SK-N-SH (cell line): ENCODE data around the gene LAMC2. TPM values are rescaled to one million over a fixed set of nuclear protein-coding genes. Genes with fewer than 3 reads are reported as not detected.
"Not testable (repeated sequence)": the region's sequence is repeated elsewhere in the genome, so short reads cannot be mapped to it uniquely, and the experiment has no call there.

Source experiments
- CTCF ChIA-PET: fragments of 300-600, 350-600 bp; formaldehyde crosslinking; extraction: SDS; loops from one replicate; lab custom pipeline; 2021; lab: Yijun Ruan, JAX
- POLR2A ChIA-PET: fragments of 350-600 bp; sonication (Branson Sonifier 250); formaldehyde crosslinking; extraction: SDS; loops from one replicate; lab custom pipeline; 2020; ENCODE audit warnings: antibody characterized with exemption, inconsistent platforms; lab: Yijun Ruan, JAX
- DNase-seq: peaks from one replicate; pipeline ENCODE4 v3.0.0; 2012
- H2AFZ ChIP-seq: fragments of 200-600 bp; sonication (generic); 2 replicates; pipeline ENCODE4 v1.8.1; 2016; ENCODE audit warnings: antibody characterized with exemption, mild to moderate bottlenecking, low read depth
- H3F3A ChIP-seq: fragments of 200-600 bp; sonication (generic); replicated peaks from 2 replicates; pipeline ENCODE3; 2016; ENCODE audit warnings: antibody characterized with exemption, mild to moderate bottlenecking; ENCODE audit not compliant: insufficient read depth
- H3K27ac ChIP-seq, 2 experiments: fragments of 200-500 bp in 1 of 2; fragments of 200-600 bp in 1 of 2; sonication (Bioruptor generic) in 1 of 2; sonication (generic), shearing (Covaris generic) in 1 of 2; 2 replicates each; pipeline versions ENCODE4 v1.5.1 to v1.6.1; 2014 to 2016; ENCODE audit warnings: low read depth in 2 of 2, inconsistent platforms in 1 of 2, low read length in 1 of 2, mild to moderate bottlenecking in 1 of 2, mixed read lengths in 1 of 2
- H3K27me3 ChIP-seq: fragments of 200-600 bp; sonication (generic), shearing (Covaris generic); 2 replicates; pipeline ENCODE4 v1.6.1; 2016; ENCODE audit warnings: mixed run types; ENCODE audit not compliant: insufficient read depth
- H3K36me3 ChIP-seq, 2 experiments: fragments of 200-500 bp in 1 of 2; fragments of 200-600 bp in 1 of 2; sonication (Bioruptor generic) in 1 of 2; sonication (generic) in 1 of 2; replicated peaks in 1 of 2; 2 replicates each; pipeline versions ENCODE3 to v1.5.1; 2014 to 2016; ENCODE audit warnings: low read length in 1 of 2, mild to moderate bottlenecking in 1 of 2; ENCODE audit not compliant: insufficient read depth in 2 of 2, control insufficient read depth in 1 of 2
- H3K4me1 ChIP-seq, 2 experiments: fragments of 200-500 bp in 1 of 2; fragments of 200-600 bp in 1 of 2; sonication (Bioruptor generic) in 1 of 2; sonication (generic), shearing (Covaris generic) in 1 of 2; 2 replicates each; pipeline versions ENCODE4 v1.5.1 to v1.6.1; 2014 to 2016; ENCODE audit warnings: low read depth in 1 of 2, low read length in 1 of 2, mixed run types in 1 of 2; ENCODE audit not compliant: insufficient read depth in 2 of 2, control insufficient read depth in 1 of 2
- H3K4me2 ChIP-seq: fragments of 200-600 bp; sonication (generic), shearing (Covaris generic); 2 replicates; pipeline ENCODE4 v1.6.1; 2017; ENCODE audit warnings: mixed run types
- H3K4me3 ChIP-seq, 2 experiments: fragments of 200-500 bp in 1 of 2; fragments of 200-600 bp in 1 of 2; sonication (Bioruptor generic) in 1 of 2; sonication (generic), shearing (Covaris generic) in 1 of 2; 2 replicates each; pipeline versions ENCODE4 v1.5.1 to v1.8.1; 2014 to 2016; ENCODE audit warnings: low read depth in 2 of 2, inconsistent platforms in 1 of 2, low read length in 1 of 2, mild to moderate bottlenecking in 1 of 2, mixed read lengths in 1 of 2, moderate library complexity in 1 of 2
- H3K79me2 ChIP-seq: fragments of 200-600 bp; sonication (generic); 2 replicates; pipeline ENCODE4 v1.8.1; 2017; ENCODE audit warnings: mild to moderate bottlenecking; ENCODE audit not compliant: insufficient read depth
- H3K9ac ChIP-seq: fragments of 200-600 bp; sonication (generic); 2 replicates; pipeline ENCODE4 v1.6.1; 2017; ENCODE audit warnings: mixed run types
- H3K9me2 ChIP-seq: fragments of 200-600 bp; sonication (generic); 2 replicates; pipeline ENCODE4 v1.6.1; 2017; ENCODE audit warnings: mixed run types
- H3K9me3 ChIP-seq: fragments of 200-600 bp; sonication (generic); 2 replicates; pipeline ENCODE4 v1.6.1; 2017; ENCODE audit warnings: mixed run types, mild to moderate bottlenecking, moderate library complexity
- H4K20me1 ChIP-seq: fragments of 200-600 bp; sonication (generic); 2 replicates; pipeline ENCODE4 v1.6.1; 2017; ENCODE audit warnings: mild to moderate bottlenecking, mixed run types; ENCODE audit not compliant: insufficient read depth
- CHD2 ChIP-seq: fragments of 150-350 bp; IDR thresholded peaks from 2 replicates; pipeline ENCODE4 v1.6.1; 2018; ENCODE audit warnings: low read length; ENCODE audit not compliant: partially characterized antibody
- EZH2phosphoT487 ChIP-seq: fragments of 200-600 bp; sonication (generic); IDR thresholded peaks from 2 replicates; pipeline ENCODE4 v1.6.1; 2017; ENCODE audit warnings: low read depth, mixed run types, mild to moderate bottlenecking, antibody characterized with exemption, moderate library complexity, borderline replicate concordance
- FOXJ3 ChIP-seq: sonication (generic); formaldehyde crosslinking; IDR thresholded peaks from 2 replicates; pipeline ENCODE4 v1.5.1; 2020; ENCODE audit warnings: mild to moderate bottlenecking, missing genetic modification reagents
- GABPA ChIP-seq: IDR thresholded peaks from 2 replicates; pipeline ENCODE4 v1.4.0; 2012; ENCODE audit warnings: low read depth, mild to moderate bottlenecking
- JUND ChIP-seq: IDR thresholded peaks from 2 replicates; pipeline ENCODE4 v1.4.0; 2012
- MAX ChIP-seq: IDR thresholded peaks from 2 replicates; pipeline ENCODE4 v1.4.0; 2012; ENCODE audit warnings: low read depth
- MEF2A ChIP-seq: IDR thresholded peaks from 2 replicates; pipeline ENCODE4 v1.4.0; 2012; ENCODE audit warnings: low read depth, borderline replicate concordance
- MXI1 ChIP-seq: IDR thresholded peaks from 2 replicates; pipeline ENCODE4 v1.6.1; 2012; ENCODE audit warnings: mild to moderate bottlenecking, low read depth, low read length, improper control_type of control experiment
- TEAD4 ChIP-seq: IDR thresholded peaks from 2 replicates; pipeline ENCODE4 v1.4.0; 2012; ENCODE audit warnings: mild to moderate bottlenecking, borderline replicate concordance; ENCODE audit not compliant: insufficient read depth
- USF1 ChIP-seq: IDR thresholded peaks from 2 replicates; pipeline ENCODE4 v1.4.0; 2012; ENCODE audit warnings: low read depth, borderline replicate concordance
- USF2 ChIP-seq: fragments of 150-350 bp; IDR thresholded peaks from 2 replicates; pipeline ENCODE4 v1.6.1; 2017; ENCODE audit warnings: antibody characterized with exemption, low read length, low read depth, borderline replicate concordance
- YY1 ChIP-seq: IDR thresholded peaks from 2 replicates; pipeline ENCODE4 v1.4.0; 2012; ENCODE audit warnings: low read depth, mild to moderate bottlenecking
- WGBS: methylation state at CpG from one replicate; pipeline ENCODE4 v1.1.6; 2017; ENCODE audit warnings: low lambda C conversion rate; 5-methylcytosine and 5-hydroxymethylcytosine counted together
- polyA plus RNA-seq, 3 experiments: library from polyadenylated mRNA; depleted of rRNA; stranded (reverse); fragments of >200 nt; gene quantifications; 2 replicates each; pipeline ENCODE4 v1.2.3, GENCODE V29; 2012

LAMC2 gene
- polyA plus RNA-seq, 1 of the 3 experiments (the other 2 are of a cell fraction) = 0.15 TPM

- Histone ChIP-seq H3K9me3 (no peaks in the 10 kb centered on the region), H3K27me3 (no peaks in the 10 kb centered on the region), H4K20me1 (no peaks in the 10 kb centered on the region), H3K9me2 (no peaks in the 10 kb centered on the region), H3K4me3 (no peak overlapping the region), H3F3A (peaks cover 22% of the 10 kb centered on the region), H3K27ac (peak overlapping the region in 1 of 2 experiments; percentile 85; a peak in 3 of 4 replicates), H3K79me2 (no peaks in the 10 kb centered on the region; the same call in 1 of the 2 replicates), H3K4me1 (peaks cover 7 to 19% of the 10 kb centered on the region in 2 experiments), H3K36me3 (no peaks in the 10 kb centered on the region), H3K4me2 (peak overlapping the region; percentile 42; the same call in 1 of the 2 replicates), H2AFZ (peak overlapping the region; percentile 75; the same call in 1 of the 2 replicates), H3K9ac (no peak overlapping the region; the same call in 1 of the 2 replicates)
- DNase-seq = no peak
- 85% methylated on average over 5 of the region's 5 CpGs for WGBS
- TF ChIP-seq YY1 = no peak
- no peak for TF ChIP-seq TEAD4
- no peak for TF ChIP-seq FOXJ3
- no peak for TF ChIP-seq USF1
- no peak for TF ChIP-seq GABPA
- no peak for TF ChIP-seq JUND
- TF ChIP-seq EZH2phosphoT487 = no peak
- TF ChIP-seq MEF2A = no peak
- no peak for TF ChIP-seq CHD2
- TF ChIP-seq MAX = no peak
- no peak for TF ChIP-seq USF2
- TF ChIP-seq MXI1 = no peak
- ChIA-PET POLR2A (no interaction called here), CTCF (interaction anchor here (0.6 to 2.4 kb wide), 3 partner anchors 9 to 389 kb away, joined by 3 to 9 read pairs (median 3); no protein-coding TSS in a partner anchor)
Observed at GRCh38 chr1:183273300-183273699, 87.2 kb downstream of the LAMC2 start.

GRCh38 chr1:183273984-183274383, 87.9 kb downstream of the LAMC2 start:
- H3K4me2 ChIP-seq, H3K4me3 ChIP-seq, DNase-seq, H4K20me1 ChIP-seq, H3K9me2 ChIP-seq, H3K27ac ChIP-seq, H2AFZ ChIP-seq, POLR2A ChIA-PET, H3K79me2 ChIP-seq, H3K27me3 ChIP-seq, H3K9me3 ChIP-seq, H3K9ac ChIP-seq, H3K36me3 ChIP-seq: not testable (repeated sequence)
- Histone ChIP-seq H3F3A (peaks cover 17% of the 10 kb centered on the region), H3K4me1 (peaks cover 13 to 26% of the 10 kb centered on the region in 2 experiments)
- CTCF ChIA-PET = interaction anchor here (2.4 kb wide), 1 partner anchor 8 kb away, joined by 9 read pairs; no protein-coding TSS in a partner anchor
- 98% methylated on average over 4 of the region's 4 CpGs for WGBS
